Renal pelvis (tissue), 12 donors: Measurements from ENCODE around the gene ZNF429. TPM values are rescaled to one million over a fixed set of nuclear protein-coding genes. Genes with fewer than 3 reads are reported as not detected.
"Not testable (repeated sequence)": the region's sequence is repeated elsewhere in the genome, so short reads cannot be mapped to it uniquely, and the experiment has no call there.

Experiments used
- DNase-seq: peaks from one replicate; pipeline ENCODE4 v3.0.0-alpha.2; 2013
- long read RNA-seq, 16 experiments: transcript quantifications; one replicate each; lab custom pipeline, GENCODE V29; 2026
- polyA plus RNA-seq, 3 donors: library from polyadenylated mRNA; unstranded; fragments of 120-200 nt; gene quantifications; one replicate each; pipeline ENCODE4 v1.2.1, GENCODE V29; 2013; ENCODE audit not compliant: insufficient read length in 3 of 3

Gene ZNF429
- polyA plus RNA-seq, result 10 to 100 TPM; 21.5 to 34.9 (median 31.4) TPM
- long read RNA-seq, donor 1, partial matches to known transcripts, result 0 of 4 reads
- long read RNA-seq, donor 1, other reads (novel, unspliced or antisense), result 0 of 4 reads
- long read RNA-seq, donor 2, partial matches to known transcripts, result 6 of 15 reads
- long read RNA-seq, donor 2, other reads (novel, unspliced or antisense), result 7 of 15 reads
- long read RNA-seq, donor 3, partial matches to known transcripts, result 11 of 23 reads
- long read RNA-seq, donor 3, other reads (novel, unspliced or antisense), result 7 of 23 reads
- long read RNA-seq, donor 4, partial matches to known transcripts, result 0 of 10 reads
- long read RNA-seq, donor 4, other reads (novel, unspliced or antisense), result 5 of 10 reads
- long read RNA-seq, donor 5, partial matches to known transcripts, result 0 of 3 reads
- long read RNA-seq, donor 5, other reads (novel, unspliced or antisense), result 0 of 3 reads
- long read RNA-seq, donor 6, partial matches to known transcripts, result 11 of 16 reads
- long read RNA-seq, donor 6, other reads (novel, unspliced or antisense), result 5 of 16 reads
- long read RNA-seq, donor 7, partial matches to known transcripts, result 19 of 30 reads
- long read RNA-seq, donor 7, other reads (novel, unspliced or antisense), result 6 of 30 reads
- long read RNA-seq, donor 8, result 0 reads
- long read RNA-seq, donor 9, partial matches to known transcripts, result 5 of 6 reads
- long read RNA-seq, donor 9, other reads (novel, unspliced or antisense), result 0 of 6 reads
- long read RNA-seq, donor 10, partial matches to known transcripts, result 16 of 18 reads
- long read RNA-seq, donor 10, other reads (novel, unspliced or antisense), result 0 of 18 reads
- long read RNA-seq, donor 11, partial matches to known transcripts, result 0 of 1 reads
- long read RNA-seq, donor 11, other reads (novel, unspliced or antisense), result 0 of 1 reads
- long read RNA-seq, donor 12, partial matches to known transcripts, result 0 of 7 reads
- long read RNA-seq, donor 12, other reads (novel, unspliced or antisense), result 0 of 7 reads
- long read RNA-seq, donor 13, partial matches to known transcripts, result 6 of 11 reads
- long read RNA-seq, donor 13, other reads (novel, unspliced or antisense), result 0 of 11 reads
- long read RNA-seq, donor 14, result 0 reads
- long read RNA-seq, donor 15, result 0 reads
- long read RNA-seq, donor 16, transcript ZNF429-201 (4 exons, 2,233 nt), result major isoform, 6 of 6 reads
- long read RNA-seq, donor 16, partial matches to known transcripts, result 0 of 6 reads
- long read RNA-seq, donor 16, other reads (novel, unspliced or antisense), result 0 of 6 reads

DNA sequence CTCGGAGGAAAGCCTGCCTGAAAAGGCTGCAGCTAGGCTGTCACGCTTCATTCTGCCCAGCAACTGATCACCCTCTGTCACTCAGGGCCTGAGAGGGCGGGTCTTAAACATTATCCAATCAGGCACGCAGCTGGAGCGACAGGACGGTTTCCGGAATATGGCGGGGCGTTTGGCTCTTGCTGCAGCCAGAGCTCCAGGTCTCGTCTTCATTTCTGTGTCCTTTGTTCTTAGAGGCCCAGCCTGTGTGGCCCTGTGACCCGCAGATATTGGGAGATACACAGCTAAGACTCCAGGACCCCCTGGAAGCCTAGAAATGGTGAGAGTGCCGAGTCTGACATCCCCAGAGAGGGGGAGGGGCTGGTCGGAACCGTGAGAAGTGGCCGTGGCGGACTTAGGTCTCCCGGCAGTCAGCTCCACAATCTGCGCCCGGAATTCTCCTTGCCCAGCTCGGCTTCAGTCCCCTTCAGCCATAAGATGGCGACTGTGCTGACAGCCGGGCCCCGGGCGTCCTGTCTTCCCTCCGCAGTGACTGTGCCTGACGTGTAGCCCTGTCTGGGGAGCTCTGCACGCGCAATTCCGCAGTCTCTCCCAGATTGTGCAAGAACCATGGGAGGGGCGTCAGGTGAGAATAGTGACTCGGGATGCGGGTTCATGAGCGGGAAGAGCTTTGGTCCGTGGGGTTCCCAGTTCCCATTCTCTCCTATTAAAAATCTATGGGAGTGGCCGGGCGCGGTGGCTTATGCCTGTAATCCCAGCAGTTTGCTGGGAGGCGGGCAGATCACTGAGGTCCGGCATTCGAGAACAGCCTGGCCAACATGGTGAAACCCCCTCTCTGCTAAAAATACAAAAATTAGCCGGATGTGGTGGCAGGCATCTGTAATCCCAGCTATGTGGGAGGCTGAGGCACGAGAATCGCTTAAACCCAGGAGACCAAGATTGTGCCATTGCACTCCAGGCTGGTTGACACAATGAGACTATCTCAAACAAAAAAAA, at the start of gene ZNF429:
Gene ZNF429 (plus strand): TSS at position 144 of the 993 bp plus-strand sequence. CDS start 170 bp downstream, at position 314.
- peak; percentile 95 for DNase-seq

GRCh38 chr19:21460686-21461085, 44.7 kb upstream of the ZNF429 start:
- no peak for DNase-seq

DNA sequence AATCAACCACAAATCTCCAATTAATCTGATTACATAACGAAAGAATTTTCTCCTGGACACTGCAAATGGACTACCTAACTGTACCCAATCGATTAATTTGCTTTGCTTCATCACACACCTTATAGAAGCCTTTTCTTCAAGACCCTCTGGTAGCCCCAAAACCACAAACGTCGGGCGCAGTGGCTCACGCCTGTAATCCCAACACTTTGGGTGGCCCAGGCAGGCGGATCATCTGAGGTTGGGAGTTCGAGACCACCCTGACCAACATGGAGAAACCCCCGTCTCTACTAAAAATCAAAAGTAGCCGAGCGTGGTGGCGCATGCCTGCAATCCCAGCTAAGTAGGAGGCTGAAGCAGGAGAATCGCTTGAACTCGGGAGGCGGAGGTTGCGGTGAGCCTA, 42.9 kb upstream of the ZNF429 start:
- no peak for DNase-seq

GRCh38 chr19:21463449-21464105, 41.8 kb upstream of the ZNF429 start:
- DNase-seq, result peak; percentile 90

- DNase-seq, result no peak
Observed at GRCh38 chr19:21466627-21467026, 38.8 kb upstream of the ZNF429 start.

- DNase-seq, result no peak
Observed at GRCh38 chr19:21468791-21469190, 36.6 kb upstream of the ZNF429 start.

GRCh38 chr19:21472507-21472906, 32.9 kb upstream of the ZNF429 start:
- DNase-seq, result no peak

GRCh38 chr19:21474671-21475181, 30.7 kb upstream of the ZNF429 start:
- DNase-seq, result peak; percentile 92

DNA sequence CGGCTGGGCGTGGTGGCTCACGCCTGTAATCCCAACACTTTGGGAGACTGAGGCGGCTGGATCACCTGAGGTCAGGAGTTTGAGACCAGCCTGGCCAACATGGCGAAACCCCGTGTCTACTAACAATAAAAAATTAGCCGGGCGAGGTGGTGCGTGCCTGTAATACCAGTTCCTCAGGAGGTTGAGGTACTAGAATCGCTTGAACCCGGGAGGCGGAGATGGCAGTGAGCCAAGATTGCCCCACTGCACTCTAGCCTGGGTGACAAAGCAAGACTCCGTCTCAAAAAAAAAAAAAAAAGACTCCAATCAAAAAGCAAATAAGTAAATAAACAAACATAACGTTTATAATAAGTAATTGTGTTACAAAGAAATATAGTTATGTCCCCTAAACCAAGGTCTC, 23.0 kb upstream of the ZNF429 start:
- not testable (repeated sequence) for DNase-seq

GRCh38 chr19:21482863-21483276, 22.5 kb upstream of the ZNF429 start:
- no peak for DNase-seq

- DNase-seq, result no peak
Observed at GRCh38 chr19:21483589-21484170, 21.7 kb upstream of the ZNF429 start.

DNA sequence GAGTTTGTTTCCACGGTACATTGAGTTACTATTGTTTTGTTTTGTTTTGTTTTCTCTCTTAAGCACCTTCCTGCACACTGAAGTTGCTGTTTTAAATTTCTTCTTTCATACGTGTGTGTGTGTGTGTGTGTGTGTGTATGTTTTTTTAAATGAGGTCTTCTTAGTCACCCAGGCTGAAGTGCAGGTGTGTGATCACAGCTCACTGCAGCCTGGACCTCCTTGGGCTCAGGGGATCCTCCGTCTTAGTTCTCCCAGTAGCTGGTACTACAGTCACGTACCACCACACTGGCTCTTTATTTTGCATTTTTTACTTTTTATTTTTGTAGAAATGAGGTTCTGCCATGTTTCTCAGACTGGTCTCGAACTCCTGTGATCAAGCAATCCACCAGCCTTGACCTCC, 20.8 kb upstream of the ZNF429 start:
- DNase-seq, result no peak

- no peak for DNase-seq
Observed at GRCh38 chr19:21485926-21486325, 19.5 kb upstream of the ZNF429 start.

GRCh38 chr19:21487969-21488368, 17.4 kb upstream of the ZNF429 start:
- no peak for DNase-seq

DNA sequence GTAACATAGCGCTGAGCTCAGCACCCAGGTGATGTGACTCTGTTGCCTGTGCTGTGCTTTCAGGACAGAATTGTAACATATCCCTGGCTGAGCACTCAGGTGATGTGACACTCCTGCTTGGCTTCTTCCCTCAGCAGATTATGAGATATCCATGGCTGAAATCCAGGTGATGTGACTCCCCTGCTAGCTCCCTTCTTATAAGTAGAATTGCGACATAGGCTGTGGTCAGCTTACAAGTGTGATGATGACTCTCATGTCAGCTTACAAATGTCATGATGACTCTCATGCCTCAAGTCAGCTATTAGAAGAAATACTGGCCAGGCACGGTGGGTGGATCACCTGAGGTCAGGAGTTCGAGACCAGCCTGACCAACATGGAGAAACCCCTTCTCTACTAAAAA, 14.3 kb upstream of the ZNF429 start:
- no peak for DNase-seq

GRCh38 chr19:21492947-21493906, 12.2 kb upstream of the ZNF429 start:
- no peak for DNase-seq

DNA sequence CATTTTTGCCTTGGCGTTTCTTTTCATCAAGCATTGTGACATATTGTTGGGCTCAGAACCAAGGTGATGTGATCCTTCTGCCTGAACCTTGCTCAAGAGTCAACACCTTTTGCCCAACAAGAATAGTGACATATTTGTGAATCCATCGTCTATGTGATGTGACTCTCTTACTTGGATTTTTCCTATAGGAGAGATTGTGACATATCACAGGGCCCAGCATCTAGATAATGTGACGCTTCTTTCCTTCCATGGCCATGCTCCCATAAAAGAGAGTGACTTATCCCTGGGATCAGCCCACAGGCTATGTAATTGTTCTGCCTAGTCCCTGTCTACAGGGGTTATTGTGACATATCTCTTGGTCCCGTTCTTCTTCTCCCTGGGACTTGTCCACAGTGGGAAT, 8.5 kb upstream of the ZNF429 start:
- DNase-seq, result no peak

- DNase-seq, result no peak
Observed at GRCh38 chr19:21498651-21499050, 6.8 kb upstream of the ZNF429 start.
